Mucosa of descending colon (tissue), 3 donors: Measurements from ENCODE around the gene TJP3. TPM values are rescaled to one million over a fixed set of nuclear protein-coding genes. Genes with fewer than 3 reads are reported as not detected.

ENCODE experiments used
- ATAC-seq: fragments of 200-7000 bp; cut with Tn5 transposase; one replicate; pipeline ENCODE4 v1.9.1; 2020; ENCODE audit warnings: mild to moderate bottlenecking, moderate library complexity
- DNase-seq, 3 donors: peaks; one replicate each; pipeline ENCODE4 v3.0.0-alpha.2; 2020
- H3K36me3 ChIP-seq: fragments of 200-600 bp; one replicate; pipeline ENCODE4 v1.8.0; 2021; ENCODE audit warnings: low read depth, mild to moderate bottlenecking
- H3K4me1 ChIP-seq: fragments of 200-600 bp; one replicate; pipeline ENCODE4 v1.8.0; 2021; ENCODE audit warnings: low read depth, mild to moderate bottlenecking
- H3K4me3 ChIP-seq: fragments of 200-600 bp; one replicate; pipeline ENCODE4 v1.8.0; 2021; ENCODE audit warnings: mild to moderate bottlenecking
- H3K9me3 ChIP-seq: fragments of 200-600 bp; one replicate; pipeline ENCODE4 v1.8.0; 2021; ENCODE audit warnings: mild to moderate bottlenecking
- CTCF ChIP-seq: fragments of 200-600 bp; IDR thresholded peaks from one replicate; pipeline ENCODE4 v1.8.0; 2022; ENCODE audit warnings: antibody characterized with exemption, mild to moderate bottlenecking
- intact Hi-C, 2 donors: fragments of 100-400 bp; cut with DNase I in 1 of 2; cut with micrococcal nuclease in 1 of 2; formaldehyde crosslinking; loops; one replicate each; pipeline versions ENCODE4 v1.11.0 to v1.11.1; 2022; cut with DNase I, micrococcal nuclease
- total RNA-seq, 3 donors: library from RNA; stranded (reverse); fragmentation: NEBNext Ultra II Directional in 2 of 3; extraction: Animal tissue kit (Norgen Biotek cat#: 25700) in 2 of 3; gene quantifications; one replicate each; pipeline versions ENCODE4 v1.2.1 to v1.2.4, GENCODE V29; 2021 to 2023
- donor health status: DM: no; HTN: no; CAD: no; lungs with moderate emphysema.
- donor health status: DM: no; HTN: no; CAD: no.
- donor health status: DM: no; HTN: yes; CAD: no.

Gene TJP3
- total RNA-seq, 3 donors from 2014 or later, result 167 to 357 (median 285) TPM

DNA sequence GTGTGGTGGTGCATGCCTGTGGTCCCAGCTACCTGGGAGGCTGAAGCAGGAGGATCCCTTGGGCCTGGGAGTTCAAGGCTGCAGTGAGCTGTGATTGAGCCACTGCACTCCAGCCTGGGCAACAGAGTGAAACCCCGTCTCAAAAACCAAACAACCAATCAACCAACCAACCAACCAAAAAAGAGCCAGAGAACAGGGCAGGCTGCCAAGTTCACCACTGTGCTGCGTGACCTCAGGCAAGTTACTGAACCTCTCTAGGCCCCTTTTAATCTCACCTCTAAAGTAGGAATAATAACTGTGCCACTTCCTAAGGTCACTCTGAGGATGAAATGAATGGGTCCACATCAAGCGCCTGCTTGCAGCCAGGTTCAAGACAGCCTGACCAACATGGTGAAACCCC, 16.9 kb downstream of the TJP3 start:
- no peak overlapping the region for H3K4me3 ChIP-seq
- no peak for DNase-seq
- no peaks in the 10 kb centered on the region for H3K36me3 ChIP-seq
- no peak for ATAC-seq
- TF ChIP-seq CTCF, result no peak
- peaks cover 45% of the 10 kb centered on the region for H3K4me1 ChIP-seq
- intact Hi-C loops, result no loop called here
- no peaks in the 10 kb centered on the region for H3K9me3 ChIP-seq

- ATAC-seq (peak; percentile 78), DNase-seq (peak; percentile 91 to 95 (median 92))
- Histone ChIP-seq H3K9me3 (no peaks in the 10 kb centered on the region), H3K4me3 (no peak overlapping the region), H3K36me3 (no peaks in the 10 kb centered on the region), H3K4me1 (peaks cover 43% of the 10 kb centered on the region)
- intact Hi-C loops, result no loop called here
- no peak for TF ChIP-seq CTCF
These were observed 17.6 kb downstream of the TJP3 start for GRCh38 chr19:3725640-3726310.

GRCh38 chr19:3730457-3730958, 22.3 kb downstream of the TJP3 start:
- no peak for TF ChIP-seq CTCF
- Histone ChIP-seq H3K36me3 (peaks cover 9% of the 10 kb centered on the region), H3K4me1 (peaks cover 12% of the 10 kb centered on the region), H3K4me3 (no peak overlapping the region), H3K9me3 (no peaks in the 10 kb centered on the region)
- DNase-seq, result peak in 1 of 3 donors; percentile 21
- ATAC-seq, result no peak
- intact Hi-C loops, result no loop called here

GRCh38 chr19:3732108-3732507, 23.9 kb downstream of the TJP3 start:
- no peak for ATAC-seq
- no peak for TF ChIP-seq CTCF
- no peak for DNase-seq
- H3K36me3 ChIP-seq, result peaks cover 12% of the 10 kb centered on the region
- H3K9me3 ChIP-seq, result no peaks in the 10 kb centered on the region
- intact Hi-C loops, result no loop called here
- no peak overlapping the region for H3K4me3 ChIP-seq
- peaks cover under 1% of the 10 kb centered on the region for H3K4me1 ChIP-seq

DNA sequence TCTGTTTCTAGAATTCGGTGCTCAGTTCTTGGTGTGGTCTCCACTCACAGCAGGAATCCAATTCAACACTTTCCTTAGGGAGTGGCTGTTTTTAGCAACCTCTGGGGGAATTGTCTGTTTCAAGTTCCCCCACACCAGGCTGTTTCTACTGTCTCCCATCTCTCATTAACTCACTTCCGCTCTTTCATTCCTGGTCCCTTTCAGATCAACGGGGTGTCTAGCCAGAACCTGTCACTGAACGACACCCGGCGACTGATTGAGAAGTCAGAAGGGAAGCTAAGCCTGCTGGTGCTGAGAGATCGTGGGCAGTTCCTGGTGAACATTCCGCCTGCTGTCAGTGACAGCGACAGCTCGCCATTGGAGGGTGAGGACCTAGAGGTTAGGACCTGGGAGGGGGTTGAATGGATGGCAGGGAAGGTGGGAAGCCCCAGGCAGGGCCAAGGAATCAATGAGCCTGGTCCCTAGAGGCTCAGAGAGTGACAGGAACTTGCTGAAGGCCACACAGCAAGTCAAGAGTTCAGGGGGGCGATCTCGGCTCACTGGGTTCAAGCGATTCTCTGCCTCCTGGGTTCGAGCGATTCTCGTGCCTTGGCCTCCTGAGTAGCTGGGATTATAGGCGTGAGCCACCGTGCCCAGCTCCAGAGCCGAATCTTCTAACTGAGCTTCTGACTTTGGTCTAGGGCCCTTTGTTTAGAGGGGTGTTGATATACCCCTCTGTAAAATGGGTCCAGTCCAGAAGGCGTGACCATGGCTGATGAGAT, 25.5 kb downstream of the TJP3 start:
- intact Hi-C loops, result no loop called here
- Histone ChIP-seq H3K9me3 (no peaks in the 10 kb centered on the region), H3K36me3 (peaks cover 12% of the 10 kb centered on the region), H3K4me3 (no peak overlapping the region), H3K4me1 (no peaks in the 10 kb centered on the region)
- ATAC-seq, result no peak
- no peak for TF ChIP-seq CTCF
- DNase-seq, result no peak
